Forelimb muscle (tissue), 1 donor: Measurements from ENCODE around the gene LAYN. TPM values are rescaled to one million over a fixed set of nuclear protein-coding genes. Genes with fewer than 3 reads are reported as not detected.
A peak's percentile ranks its signal among the peaks of the same experiment; 100 is the strongest.

ENCODE experiments used
- DNase-seq: peaks from one replicate; pipeline ENCODE4 v3.0.0-alpha.2; 2013; ENCODE audit warnings: low read depth
- polyA plus RNA-seq: library from polyadenylated mRNA; unstranded; fragments of 120-200 nt; gene quantifications from one replicate; pipeline ENCODE4 v1.2.1, GENCODE V29; 2013; ENCODE audit not compliant: insufficient read length

Gene LAYN
- polyA plus RNA-seq, 1 donor: 3.9 TPM

DNA sequence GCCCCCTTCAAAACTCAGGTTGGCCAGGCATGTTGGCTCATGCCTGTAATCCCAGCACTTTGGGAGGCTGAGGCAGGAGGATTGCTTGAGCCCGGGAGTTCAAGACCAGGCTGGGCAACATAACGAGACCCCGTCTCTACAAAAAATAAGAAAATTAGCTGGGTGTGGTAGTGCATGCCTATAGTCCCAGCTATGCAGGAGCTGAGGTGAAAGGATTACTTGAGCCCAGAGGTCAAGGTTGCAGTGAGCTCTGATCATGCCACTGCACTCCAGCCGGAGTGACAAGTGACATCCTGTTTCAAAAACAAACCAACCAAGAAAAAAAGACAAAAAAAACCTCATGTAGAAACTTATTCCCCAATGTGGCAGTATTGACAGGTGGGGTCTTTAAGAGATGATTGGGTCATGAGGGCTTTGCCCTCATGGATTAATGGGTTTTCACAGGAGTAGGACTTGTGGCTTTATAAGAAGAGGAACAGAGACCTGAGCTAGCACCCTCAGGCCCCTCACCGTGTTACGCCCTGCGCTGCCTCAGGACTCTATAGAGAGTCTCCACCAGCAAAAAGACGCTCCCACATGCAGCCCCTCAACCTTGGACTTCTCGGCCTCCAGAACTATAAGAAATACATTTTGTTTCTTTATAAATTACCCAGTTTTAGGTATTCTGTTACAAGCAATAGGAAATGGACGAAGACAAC lies 22.3 kb downstream of the LAYN start:
- no peak for DNase-seq

DNA sequence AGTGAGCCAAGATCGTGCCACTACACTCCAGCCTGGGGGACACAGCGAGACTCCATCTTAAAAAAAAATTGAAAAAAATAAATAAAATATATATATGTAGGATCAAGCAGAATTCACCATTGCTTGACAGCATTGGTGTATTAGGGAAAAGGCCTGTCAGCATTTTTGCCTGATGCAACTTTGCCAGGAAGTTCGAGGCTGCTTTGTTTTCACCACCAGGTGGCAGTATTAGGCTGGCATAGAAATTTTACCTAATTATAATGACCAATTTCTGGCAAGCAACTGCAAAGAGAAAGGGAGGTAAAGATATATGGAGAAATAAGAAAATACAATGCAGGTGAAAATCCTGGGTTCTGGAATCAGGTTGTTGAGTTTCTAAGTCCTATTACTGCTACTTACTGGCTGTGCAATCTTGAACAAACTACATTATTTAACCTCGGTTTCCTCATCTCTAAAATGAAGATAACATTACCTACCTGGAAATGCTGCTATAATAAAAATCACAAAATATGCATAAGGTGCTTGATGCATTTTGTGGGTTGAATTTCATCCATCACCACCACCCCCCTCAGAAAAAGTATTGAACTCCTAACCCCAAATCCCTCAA lies 24.7 kb downstream of the LAYN start:
- DNase-seq: peak; percentile 50

GRCh38 chr11:111566324-111566723 lies 25.8 kb downstream of the LAYN start:
- no peak for DNase-seq

- no peak for DNase-seq
Measured at GRCh38 chr11:111569476-111569875, 29.0 kb downstream of the LAYN start.

- no peak for DNase-seq
Measured at GRCh38 chr11:111570796-111571195, 30.3 kb downstream of the LAYN start.

GRCh38 chr11:111571829-111572501 lies 31.4 kb downstream of the LAYN start:
- DNase-seq: no peak

- no peak for DNase-seq
Measured at GRCh38 chr11:111572581-111572980, 32.1 kb downstream of the LAYN start.

GRCh38 chr11:111573821-111574249 lies 33.3 kb downstream of the LAYN start:
- peak; percentile 68 for DNase-seq

GRCh38 chr11:111574373-111575225 lies 34.1 kb downstream of the LAYN start:
- DNase-seq: no peak

DNA sequence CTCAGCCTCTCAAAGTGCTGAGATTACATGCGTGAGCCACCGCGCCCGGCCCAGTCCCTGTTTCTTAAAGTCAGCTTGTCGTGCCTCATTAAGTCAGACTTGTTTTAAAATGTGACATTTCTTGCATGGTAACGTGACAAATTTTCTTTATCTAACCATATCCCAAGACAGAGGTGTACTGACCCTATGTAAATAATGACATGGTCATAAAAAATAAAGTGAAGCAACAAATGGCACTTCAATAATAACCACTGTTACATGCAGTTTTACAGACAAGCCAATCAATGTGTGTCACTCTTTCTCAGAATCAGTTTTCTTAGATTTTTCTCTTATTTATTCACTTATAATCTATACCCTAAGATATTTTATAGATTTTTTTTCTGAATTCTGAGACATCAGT lies 35.2 kb downstream of the LAYN start:
- DNase-seq: no peak

DNA sequence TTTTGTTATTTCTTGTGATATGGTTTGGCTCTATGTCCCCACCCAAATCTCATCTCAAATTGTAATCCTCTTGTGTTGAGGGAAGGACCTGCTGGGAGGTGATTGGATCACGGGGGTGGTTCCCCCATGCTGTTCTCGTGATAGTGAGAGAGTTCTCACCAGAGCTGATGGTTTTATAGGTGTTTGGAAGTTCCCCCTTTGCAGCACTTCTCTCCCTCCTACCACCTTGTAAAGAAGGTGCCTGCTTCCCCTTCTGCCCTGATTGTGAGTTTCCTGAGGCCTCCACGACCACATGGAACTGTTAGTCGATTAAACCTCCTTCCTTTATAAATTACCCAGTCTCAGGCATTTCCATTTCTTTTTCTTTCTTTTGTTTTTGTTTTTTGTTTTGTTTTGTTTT lies 37.3 kb downstream of the LAYN start:
- no peak for DNase-seq

DNA sequence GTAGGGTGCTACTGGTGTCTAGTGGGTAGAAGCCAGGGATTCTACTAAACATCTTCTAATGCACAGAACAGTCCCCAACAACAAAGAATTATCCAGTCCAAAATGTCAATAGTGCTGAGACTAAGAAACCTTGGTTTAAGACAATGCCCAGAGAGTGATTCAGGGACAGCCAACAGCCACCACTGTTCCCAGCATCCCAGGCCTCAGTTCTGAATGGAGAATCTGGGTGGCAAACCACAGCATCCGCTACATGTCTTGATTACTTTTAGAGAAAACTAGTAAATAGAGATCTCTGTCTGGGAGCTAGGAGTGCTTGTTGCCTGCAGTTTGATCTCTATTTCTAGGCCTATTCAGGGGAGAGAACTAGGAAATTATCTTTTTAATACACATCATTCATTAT lies 40.8 kb downstream of the LAYN start:
- DNase-seq: no peak

GRCh38 chr11:111582163-111582562 lies 41.6 kb downstream of the LAYN start:
- DNase-seq: no peak

DNA sequence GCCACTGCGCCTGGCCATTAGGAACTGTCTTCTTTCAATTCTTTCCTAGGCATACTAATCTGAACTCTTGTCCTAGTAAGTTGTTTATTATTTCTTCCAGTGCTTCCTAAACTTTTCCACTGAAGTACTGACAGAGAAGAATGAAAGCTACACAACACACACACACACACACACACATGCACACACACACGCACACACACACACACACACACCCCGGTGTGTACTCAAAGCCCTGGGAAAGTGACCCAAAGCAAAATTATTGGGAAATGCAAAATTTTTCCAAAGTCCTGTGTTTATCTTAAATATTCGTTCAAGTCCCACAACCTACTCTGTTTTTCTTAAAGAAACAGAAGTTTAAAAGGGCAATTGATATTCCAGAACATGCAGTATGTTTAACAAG lies 42.4 kb downstream of the LAYN start:
- DNase-seq: no peak

DNA sequence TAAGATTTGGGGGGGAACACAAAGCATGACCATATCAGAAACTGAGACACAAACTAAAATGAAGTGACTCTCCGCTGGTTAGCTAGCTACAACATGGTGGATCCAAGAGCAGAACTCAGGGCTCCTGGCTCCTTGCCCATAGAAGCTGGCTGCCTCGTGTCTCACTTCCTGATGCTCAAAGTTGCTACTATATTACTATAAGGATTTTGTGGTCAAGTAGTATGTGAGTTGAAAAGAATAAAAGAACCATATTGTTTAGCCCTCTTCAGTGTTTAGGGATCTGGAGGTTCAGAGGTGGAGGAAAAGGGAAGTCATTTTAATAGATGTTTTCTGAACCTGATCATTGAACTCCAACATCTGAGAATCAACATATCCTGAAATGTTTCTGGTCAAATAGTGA lies 44.9 kb downstream of the LAYN start:
- no peak for DNase-seq

- DNase-seq: no peak
Measured at GRCh38 chr11:111586388-111586831, 45.9 kb downstream of the LAYN start.

DNA sequence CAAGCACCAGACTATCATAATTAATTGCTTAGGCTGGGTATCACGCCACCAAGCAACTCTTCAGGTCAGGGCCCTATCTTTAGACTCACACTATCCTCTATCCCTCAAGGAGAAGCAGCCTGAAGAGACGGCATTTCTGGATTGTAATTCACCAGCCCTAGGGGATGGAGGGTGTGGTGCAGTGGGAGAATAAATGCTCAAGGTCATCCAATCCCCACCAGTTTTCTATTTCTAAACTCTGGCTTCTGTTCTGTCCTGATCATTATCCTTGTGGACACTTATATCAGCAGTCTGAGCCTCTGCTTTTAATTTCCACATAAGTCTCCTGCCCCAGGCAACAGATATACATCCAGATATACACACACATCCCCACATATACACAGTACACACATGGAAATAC lies 48.6 kb downstream of the LAYN start:
- no peak for DNase-seq

DNA sequence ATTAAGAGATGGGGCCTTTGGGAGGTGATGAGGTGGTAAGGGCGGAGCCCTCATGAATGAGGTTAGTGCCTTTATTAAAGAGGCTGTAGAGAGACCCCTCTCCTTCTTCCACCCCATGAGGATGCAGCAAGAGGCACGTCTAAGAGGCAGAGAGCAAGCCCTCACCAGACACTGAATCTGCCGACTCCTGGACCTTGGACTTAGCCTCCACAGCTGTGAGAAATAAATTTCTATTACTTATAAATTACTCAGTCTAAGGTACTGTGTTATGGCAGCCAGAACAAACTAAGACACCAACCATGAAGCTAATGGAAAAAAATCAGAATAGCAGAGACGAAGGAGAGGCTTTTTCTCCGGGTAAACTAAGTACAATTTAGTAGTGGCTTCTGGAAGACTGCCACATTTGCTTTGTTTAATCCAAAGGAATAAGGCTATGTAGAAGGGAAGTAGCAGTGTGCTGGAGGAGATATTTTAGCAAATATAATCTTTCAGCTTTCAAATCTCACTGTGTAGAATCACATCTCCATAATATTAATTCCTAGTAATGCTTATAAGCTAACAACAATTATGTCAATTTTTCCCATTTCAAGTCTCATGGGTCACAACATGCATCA lies 49.5 kb downstream of the LAYN start:
- DNase-seq: no peak

- no peak for DNase-seq
Measured at GRCh38 chr11:111591187-111591960, 50.9 kb downstream of the LAYN start.

DNA sequence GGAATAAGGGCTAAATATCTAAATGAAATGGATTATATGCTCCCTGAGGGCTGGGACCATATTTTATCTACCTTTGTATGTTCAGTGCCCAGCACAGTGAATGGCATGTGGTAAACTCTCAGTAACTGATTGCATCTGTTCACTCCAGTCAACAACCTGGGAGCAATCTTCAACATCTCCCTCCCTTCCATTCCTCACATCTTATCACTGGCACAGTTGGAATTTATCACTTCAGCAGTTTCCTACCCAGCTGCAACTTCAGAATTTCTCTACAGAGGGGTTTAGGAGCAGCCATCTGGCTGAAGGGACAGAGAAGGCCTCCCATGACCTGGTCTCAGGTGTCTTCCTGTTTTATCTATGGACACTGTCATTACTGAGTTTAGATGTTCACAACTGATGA lies 52.0 kb downstream of the LAYN start:
- no peak for DNase-seq

DNA sequence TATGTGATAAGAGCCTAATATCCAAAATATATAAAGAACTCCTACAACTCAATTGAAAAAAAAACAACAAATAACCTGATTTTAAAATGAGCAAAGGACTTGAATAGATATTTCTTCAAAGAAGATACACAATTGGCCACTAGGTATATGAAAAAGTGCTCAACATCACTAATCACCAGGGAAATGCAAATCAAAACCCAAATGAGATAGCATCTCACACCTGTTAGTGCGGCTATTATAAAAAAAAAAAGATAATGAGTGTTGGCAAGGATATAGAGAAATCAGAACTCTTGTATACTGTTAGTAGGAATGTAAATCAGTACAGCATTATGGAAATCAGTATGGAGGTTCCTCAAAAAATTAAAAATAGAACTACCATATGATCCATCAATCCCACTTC lies 55.8 kb downstream of the LAYN start:
- DNase-seq: no peak
